AG10803 (cell line): ENCODE measurements around the gene SHROOM3.

Experiments used
- DNase-seq: peaks from one replicate; pipeline ENCODE4 v3.0.0; 2010; ENCODE audit warnings: low read depth
- H3K4me3 ChIP-seq: 2 replicates; pipeline ENCODE4 v1.5.1; 2011; ENCODE audit warnings: mild to moderate bottlenecking, low read length, control low read depth
- CTCF ChIP-seq: conservative IDR thresholded peaks from 2 replicates; pipeline ENCODE4 v1.5.1; 2011; ENCODE audit warnings: mild to moderate bottlenecking, low read length, control low read depth, inconsistent platforms

Gene SHROOM3

GRCh38 chr4:76484654-76485053 is 49.6 kb downstream of the SHROOM3 start:
- no peak for DNase-seq
- H3K4me3 ChIP-seq: no peak overlapping the region

GRCh38 chr4:76485450-76485849 is 50.4 kb downstream of the SHROOM3 start:
- DNase-seq: no peak
- no peak for TF ChIP-seq CTCF
- no peak overlapping the region for H3K4me3 ChIP-seq

More at GRCh38 chr4:76484654-76485053, 49.6 kb downstream of the SHROOM3 start:
- TF ChIP-seq CTCF: no peak

DNA sequence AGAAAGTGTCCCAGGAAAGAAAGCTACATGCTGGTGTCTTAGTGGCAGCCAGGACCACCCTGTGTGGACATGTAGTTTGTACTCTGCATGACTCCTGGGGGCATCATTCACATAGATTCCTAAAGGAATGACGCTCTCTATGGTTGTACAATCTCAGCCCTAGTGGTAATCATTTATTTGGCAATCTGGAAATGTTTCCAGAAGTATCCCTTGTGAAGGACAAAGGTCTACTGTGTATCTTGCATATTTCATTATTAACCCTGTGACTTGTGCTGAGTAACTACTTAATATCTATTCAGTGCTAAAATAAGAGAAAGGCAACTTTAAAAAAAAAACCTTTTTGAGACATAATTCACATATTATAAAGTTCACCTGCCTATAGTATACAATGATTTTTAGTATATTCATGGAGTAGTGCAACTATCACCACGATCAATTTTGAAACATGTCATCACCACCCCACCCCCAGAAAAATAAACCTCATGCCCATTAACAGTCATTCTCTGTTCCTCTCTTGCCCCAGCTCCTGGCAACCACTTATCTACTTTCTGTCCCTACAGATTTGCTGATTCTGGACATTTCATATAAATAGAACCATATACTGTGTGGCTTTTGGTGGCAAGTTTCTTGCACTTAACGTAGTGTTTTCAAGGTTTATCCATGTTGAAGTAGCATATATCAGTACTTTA is 51.7 kb downstream of the SHROOM3 start:
- DNase-seq: no peak
- H3K4me3 ChIP-seq: no peak overlapping the region
- no peak for TF ChIP-seq CTCF

DNA sequence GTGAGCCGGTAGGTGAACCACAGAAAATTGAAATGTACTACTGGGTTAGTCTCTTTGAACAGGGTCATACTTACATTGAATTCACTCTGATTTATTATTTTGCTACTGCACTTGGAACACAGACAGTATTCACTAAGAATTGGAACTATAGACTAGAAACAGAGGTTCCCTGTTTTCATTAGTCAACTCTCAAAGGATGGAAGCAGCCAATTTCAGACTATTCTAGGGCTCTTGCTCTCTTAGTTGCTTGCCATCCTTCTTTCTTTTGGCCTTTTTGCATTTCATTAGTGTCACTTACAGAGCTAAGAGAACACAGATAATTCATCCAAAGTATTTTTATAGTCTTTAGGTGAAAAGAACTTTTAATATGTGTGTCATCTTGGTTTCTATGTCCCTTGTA is 52.6 kb downstream of the SHROOM3 start:
- DNase-seq: no peak
- no peak overlapping the region for H3K4me3 ChIP-seq
- no peak for TF ChIP-seq CTCF

GRCh38 chr4:76488455-76488854 is 53.4 kb downstream of the SHROOM3 start:
- no peak for TF ChIP-seq CTCF
- DNase-seq: no peak
- H3K4me3 ChIP-seq: no peak overlapping the region

DNA sequence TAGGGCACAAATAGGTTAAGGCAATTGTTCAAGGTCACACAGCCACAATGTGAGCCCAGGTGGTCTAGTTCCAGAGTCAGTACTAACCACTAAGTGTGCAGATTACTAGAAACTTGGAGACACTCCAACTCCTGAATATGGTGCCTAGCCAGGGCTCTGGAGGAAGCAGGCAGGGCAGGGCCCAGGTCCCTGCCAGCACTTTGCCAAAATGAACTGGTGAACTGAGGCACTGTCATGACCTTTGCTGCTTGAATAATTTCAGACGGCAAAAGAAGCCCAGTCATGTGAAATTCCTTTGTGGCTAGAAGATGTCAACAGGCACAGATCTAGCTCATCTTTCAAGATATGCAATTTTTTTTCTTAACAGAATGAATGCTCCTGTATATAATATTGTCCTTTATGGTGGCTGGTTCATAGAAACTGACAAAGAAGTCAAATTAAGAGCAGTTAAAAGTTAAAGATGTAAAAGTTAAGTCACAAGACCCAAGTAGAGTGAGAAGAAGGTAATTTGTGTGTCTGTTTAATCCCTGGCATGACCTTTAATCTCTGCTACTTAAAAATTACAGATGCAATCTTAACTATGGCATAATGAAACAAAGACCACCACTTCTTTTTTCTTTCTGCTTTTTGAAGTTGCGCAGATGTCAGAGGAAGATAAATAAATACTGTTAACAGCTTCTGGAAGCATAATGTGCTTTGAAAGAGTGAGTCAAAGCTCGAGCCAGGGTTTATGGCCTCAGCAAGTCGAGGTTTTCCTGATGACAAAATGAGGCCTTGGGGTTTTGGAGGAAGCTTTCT is 54.1 kb downstream of the SHROOM3 start:
- no peak for TF ChIP-seq CTCF
- no peak overlapping the region for H3K4me3 ChIP-seq
- peak; percentile 7 for DNase-seq

DNA sequence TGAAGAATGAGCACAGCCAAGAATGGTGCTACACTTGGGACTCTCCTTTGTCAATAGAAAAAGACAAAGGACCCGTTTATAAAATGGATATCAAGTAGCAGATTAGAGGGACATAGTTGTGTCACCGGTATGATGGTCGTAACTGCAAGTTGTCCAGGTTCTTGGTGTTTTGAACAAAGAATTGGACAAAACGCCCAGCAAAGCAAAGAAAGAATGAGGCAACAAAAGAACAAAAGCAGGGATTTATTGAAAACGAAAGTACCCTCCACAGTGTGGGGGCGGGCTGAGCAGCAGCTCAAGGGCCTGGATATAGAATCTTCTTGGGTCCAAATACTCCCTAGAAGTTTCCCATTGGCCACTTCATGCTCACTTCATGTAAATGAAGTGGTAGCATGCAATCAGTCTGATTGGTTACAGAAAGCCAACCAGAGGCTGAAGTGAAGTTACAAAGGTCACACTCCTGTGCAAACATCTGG is 54.7 kb downstream of the SHROOM3 start:
- no peak for TF ChIP-seq CTCF

More for the DNA sequence above, 54.7 kb downstream of the SHROOM3 start:
- no peak for DNase-seq
- no peak overlapping the region for H3K4me3 ChIP-seq
